Kidney (tissue), 14 donors: ENCODE measurements around the gene BTBD1. TPM values are rescaled to one million over a fixed set of nuclear protein-coding genes. Genes with fewer than 3 reads are reported as not detected.

Source experiments
- DNase-seq, 5 donors: peaks; one replicate each; pipeline ENCODE4 v3.0.0-alpha.2; 2013 to 2020
- FAIRE-seq: peaks from 2 replicates; lab custom pipeline; 2012; peaks lifted over from hg19 to GRCh38; lab: Jason Lieb, UNC
- H3K27ac ChIP-seq, 2 donors: one replicate each; pipeline ENCODE4 v1.7.0; 2013; ENCODE audit warnings: low read depth in 2 of 2, low read length in 2 of 2, inconsistent platforms in 1 of 2
- H3K27me3 ChIP-seq: one replicate; pipeline ENCODE4 v1.7.1; 2013; ENCODE audit warnings: low read length, inconsistent platforms; ENCODE audit not compliant: control insufficient read depth, insufficient read depth
- H3K36me3 ChIP-seq, 3 donors: one replicate each; pipeline versions ENCODE4 v1.7.0 to v1.7.1; 2013; ENCODE audit warnings: low read length in 3 of 3, control low read depth in 1 of 3, inconsistent platforms in 1 of 3; ENCODE audit not compliant: insufficient read depth in 3 of 3, control insufficient read depth in 2 of 3
- H3K4me1 ChIP-seq, 3 donors: one replicate each; pipeline versions ENCODE4 v1.7.0 to v1.7.1; 2013; ENCODE audit warnings: low read length in 3 of 3, inconsistent platforms in 1 of 3, low read depth in 1 of 3; ENCODE audit not compliant: control insufficient read depth in 2 of 3, insufficient read depth in 2 of 3
- H3K4me3 ChIP-seq, 3 donors: one replicate each; pipeline versions ENCODE4 v1.7.0 to v1.8.1; 2013; ENCODE audit warnings: low read length in 3 of 3, control low read depth in 1 of 3, inconsistent platforms in 1 of 3
- H3K9ac ChIP-seq, 3 donors: one replicate each; pipeline versions ENCODE4 v1.7.0 to v1.7.1; 2013; ENCODE audit warnings: low read length in 3 of 3, control low read depth in 1 of 3, inconsistent platforms in 1 of 3
- H3K9me3 ChIP-seq, 3 donors: one replicate each; pipeline versions ENCODE4 v1.7.0 to v1.7.1; 2013; ENCODE audit warnings: low read length in 3 of 3, control low read depth in 1 of 3, inconsistent platforms in 1 of 3; ENCODE audit not compliant: control insufficient read depth in 2 of 3, insufficient read depth in 1 of 3
- intact Hi-C: fragments of 100-400 bp; cut with DNase I; formaldehyde crosslinking; loops from one replicate; pipeline ENCODE4 v1.11.1; 2022
- microRNA-seq: library from miRNA; unstranded; fragments of <30 nt; microRNA quantifications from one replicate; pipeline ENCODE4 v1.2.0, GENCODE V29; 2020
- polyA plus RNA-seq: library from polyadenylated mRNA; stranded (reverse); fragments of 350-450 nt; fragmentation: Illumina TruSeq; extraction: RNeasy Lipid Tissue Mini Kit (QIAGEN cat#74804); gene quantifications from one replicate; pipeline ENCODE4 v1.2.3, GENCODE V29; 2014; ENCODE audit warnings: low read depth, low replicate concordance; ENCODE audit not compliant: insufficient read depth
- total RNA-seq: library from RNA; stranded (reverse); fragmentation: NEBNext Ultra II Directional; extraction: Animal tissue kit (Norgen Biotek cat#: 25700); gene quantifications from one replicate; pipeline ENCODE4 v1.2.1, GENCODE V29; 2021
- TF ChIP-seq, protein P1 (sequence below): IDR thresholded peaks from 3 replicates; pipeline ENCODE4 v1.5.1; 2012; ENCODE audit warnings: mild to moderate bottlenecking, moderate library complexity, borderline replicate concordance; ENCODE audit not compliant: insufficient read depth; ENCODE audit errors: extremely low read depth
- donor health status: control.
- donor health status: control.
- donor health status: control.
- donor health status: control.
- donor health status: control.
- donor health status: DM: yes; HTN: yes; CAD: no.
- donor health status: Normal renal cell carcinoma (clear cell type).

The BTBD1 gene
- total and polyA plus RNA-seq, 2 donors from 2014 or later = 29.1 to 52.0 TPM

DNA sequence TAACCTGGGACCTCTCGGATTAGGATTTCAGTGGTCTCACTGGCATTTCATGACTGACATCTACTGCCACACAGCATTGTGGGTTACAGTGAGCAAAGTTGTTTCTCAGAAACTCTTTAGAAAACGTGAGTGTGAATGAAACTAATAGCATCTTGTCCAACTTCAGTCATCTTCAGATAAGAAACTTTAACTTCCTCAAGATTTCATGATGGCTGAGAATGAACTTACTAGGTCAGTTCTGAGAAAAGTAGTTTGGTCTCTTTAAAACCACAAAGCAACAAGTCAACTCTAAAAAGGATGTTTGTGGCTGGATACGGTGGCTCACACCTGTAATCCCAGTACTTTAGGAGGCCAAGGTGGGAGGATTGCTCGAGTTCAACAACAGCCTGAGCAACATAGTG lies 100.4 kb downstream of the BTBD1 start:
- Histone ChIP-seq H3K9me3 (no peaks in the 10 kb centered on the region), H3K4me3 (no peak overlapping the region), H3K27me3 (no peaks in the 10 kb centered on the region), H3K27ac (no peak overlapping the region), H3K4me1 (no peaks in the 10 kb centered on the region), H3K36me3 (no peaks in the 10 kb centered on the region), H3K9ac (no peak overlapping the region)
- no peak for DNase-seq
- intact Hi-C loops = no loop called here
- no peak for FAIRE-seq
- TF ChIP-seq, protein P1, sequence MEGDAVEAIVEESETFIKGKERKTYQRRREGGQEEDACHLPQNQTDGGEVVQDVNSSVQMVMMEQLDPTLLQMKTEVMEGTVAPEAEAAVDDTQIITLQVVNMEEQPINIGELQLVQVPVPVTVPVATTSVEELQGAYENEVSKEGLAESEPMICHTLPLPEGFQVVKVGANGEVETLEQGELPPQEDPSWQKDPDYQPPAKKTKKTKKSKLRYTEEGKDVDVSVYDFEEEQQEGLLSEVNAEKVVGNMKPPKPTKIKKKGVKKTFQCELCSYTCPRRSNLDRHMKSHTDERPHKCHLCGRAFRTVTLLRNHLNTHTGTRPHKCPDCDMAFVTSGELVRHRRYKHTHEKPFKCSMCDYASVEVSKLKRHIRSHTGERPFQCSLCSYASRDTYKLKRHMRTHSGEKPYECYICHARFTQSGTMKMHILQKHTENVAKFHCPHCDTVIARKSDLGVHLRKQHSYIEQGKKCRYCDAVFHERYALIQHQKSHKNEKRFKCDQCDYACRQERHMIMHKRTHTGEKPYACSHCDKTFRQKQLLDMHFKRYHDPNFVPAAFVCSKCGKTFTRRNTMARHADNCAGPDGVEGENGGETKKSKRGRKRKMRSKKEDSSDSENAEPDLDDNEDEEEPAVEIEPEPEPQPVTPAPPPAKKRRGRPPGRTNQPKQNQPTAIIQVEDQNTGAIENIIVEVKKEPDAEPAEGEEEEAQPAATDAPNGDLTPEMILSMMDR = no peak

Small RNAs within 50 kb of the gene (microRNA-seq; reads per million reads assigned to microRNA genes)
- gene MIR4515 = not detected

Other genes with a start within 250 kb of the BTBD1 start
- gene HOMER2, start 114.5 kb downstream of the BTBD1 start, total RNA-seq = 35.8 TPM
- gene HOMER2, start 114.5 kb downstream of the BTBD1 start, polyA plus RNA-seq = 4.6 TPM
- 20.3 TPM for gene RAMAC, start 81.0 kb downstream of the BTBD1 start, total RNA-seq
- gene RAMAC, start 81.0 kb downstream of the BTBD1 start, polyA plus RNA-seq = 18.3 TPM
- 20.5 TPM for gene C15orf40, start 55.6 kb downstream of the BTBD1 start, total RNA-seq
- 44.1 TPM for gene C15orf40, start 55.6 kb downstream of the BTBD1 start, polyA plus RNA-seq
- gene TM6SF1, start 40.4 kb upstream of the BTBD1 start, total RNA-seq = 10.4 TPM
- gene TM6SF1, start 40.4 kb upstream of the BTBD1 start, polyA plus RNA-seq = 2.6 TPM
- gene HDGFL3, start 140.6 kb upstream of the BTBD1 start, total RNA-seq = 40.1 TPM
- gene HDGFL3, start 140.6 kb upstream of the BTBD1 start, polyA plus RNA-seq = 13.9 TPM
- 0.38 TPM for gene BNC1, start 217.4 kb upstream of the BTBD1 start, total RNA-seq
- gene BNC1, start 217.4 kb upstream of the BTBD1 start, polyA plus RNA-seq = not detected